GM21723 (cell line): ENCODE measurements around the gene GALNT17.

Experiments
- ATAC-seq: cut with Tn5 transposase; IDR thresholded peaks from one replicate; pipeline ENCODE4 v1.9.1; 2021; ENCODE audit warnings: mild to moderate bottlenecking, moderate library complexity; ENCODE audit not compliant: unreplicated experiment

GALNT17 gene

GRCh38 chr7:71661671-71662224 is 529.8 kb downstream of the GALNT17 start:
- no peak for ATAC-seq

GRCh38 chr7:71665716-71666115 is 533.8 kb downstream of the GALNT17 start:
- no peak for ATAC-seq

GRCh38 chr7:71668572-71668971 is 536.6 kb downstream of the GALNT17 start:
- ATAC-seq = no peak

- ATAC-seq = no peak
Measured at GRCh38 chr7:71679480-71679879, 547.5 kb downstream of the GALNT17 start.

GRCh38 chr7:71682181-71682580 is 550.2 kb downstream of the GALNT17 start:
- ATAC-seq = no peak

- no peak for ATAC-seq
Measured at GRCh38 chr7:71682841-71683781, 551.2 kb downstream of the GALNT17 start.

GRCh38 chr7:71687286-71687685 is 555.3 kb downstream of the GALNT17 start:
- ATAC-seq = no peak

GRCh38 chr7:71687831-71688599 is 556.1 kb downstream of the GALNT17 start:
- ATAC-seq = no peak

- no peak for ATAC-seq
Measured at GRCh38 chr7:71691538-71691937, 559.6 kb downstream of the GALNT17 start.

- no peak for ATAC-seq
Measured at GRCh38 chr7:71694665-71695064, 562.7 kb downstream of the GALNT17 start.

- ATAC-seq = no peak
Measured at GRCh38 chr7:71695186-71695585, 563.2 kb downstream of the GALNT17 start.

- no peak for ATAC-seq
Measured at GRCh38 chr7:71696511-71696910, 564.6 kb downstream of the GALNT17 start.

GRCh38 chr7:71697400-71697799 is 565.5 kb downstream of the GALNT17 start:
- ATAC-seq = no peak

- ATAC-seq = no peak
Measured at GRCh38 chr7:71705217-71705616, 573.3 kb downstream of the GALNT17 start.

GRCh38 chr7:71705901-71706596 is 574.1 kb downstream of the GALNT17 start:
- no peak for ATAC-seq

- no peak for ATAC-seq
Measured at GRCh38 chr7:71706597-71706975, 574.6 kb downstream of the GALNT17 start.

GRCh38 chr7:71707041-71707440 is 575.1 kb downstream of the GALNT17 start:
- no peak for ATAC-seq

GRCh38 chr7:71708710-71709109 is 576.8 kb downstream of the GALNT17 start:
- ATAC-seq = no peak

- ATAC-seq = no peak
Measured at GRCh38 chr7:71710442-71710841, 578.5 kb downstream of the GALNT17 start.

GRCh38 chr7:71712653-71713180 is 580.8 kb downstream of the GALNT17 start:
- ATAC-seq = no peak

GRCh38 chr7:71716690-71717089 is 584.7 kb downstream of the GALNT17 start:
- ATAC-seq = no peak
